ENCODE results near the gene STAP1.
"Not testable (repeated sequence)": the region's sequence is repeated elsewhere in the genome, so short reads cannot be mapped to it uniquely, and the experiment has no call there.

STAP1 gene

DNA sequence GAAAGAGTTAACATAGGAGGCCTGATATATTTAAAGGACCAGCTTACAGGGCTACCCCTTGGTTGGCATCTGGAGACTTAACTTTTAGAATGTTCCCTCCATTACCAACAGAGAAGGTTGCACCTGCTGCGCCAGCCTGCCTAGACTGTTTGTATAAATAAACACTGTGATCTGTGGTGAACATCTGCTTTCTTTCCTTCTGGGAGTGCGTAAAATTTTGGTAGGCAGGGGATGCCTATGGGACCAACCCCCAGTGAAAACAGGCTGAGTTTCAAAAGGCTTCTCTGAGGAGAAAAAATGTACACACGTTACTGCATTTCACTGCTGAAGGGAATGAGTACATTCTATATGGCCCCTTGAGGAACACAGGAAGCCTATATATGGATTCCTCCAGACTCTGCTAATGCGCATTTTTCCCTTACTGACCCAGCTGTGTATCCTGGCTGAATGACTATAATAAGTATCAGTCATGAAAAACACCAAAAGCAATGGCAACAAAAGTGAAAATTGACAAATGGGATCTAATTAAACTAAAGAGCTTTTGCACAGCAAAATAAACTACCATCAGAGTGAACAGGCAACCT, 27.1 kb upstream of the STAP1 start:
- TF ChIP-seq, protein P1, sequence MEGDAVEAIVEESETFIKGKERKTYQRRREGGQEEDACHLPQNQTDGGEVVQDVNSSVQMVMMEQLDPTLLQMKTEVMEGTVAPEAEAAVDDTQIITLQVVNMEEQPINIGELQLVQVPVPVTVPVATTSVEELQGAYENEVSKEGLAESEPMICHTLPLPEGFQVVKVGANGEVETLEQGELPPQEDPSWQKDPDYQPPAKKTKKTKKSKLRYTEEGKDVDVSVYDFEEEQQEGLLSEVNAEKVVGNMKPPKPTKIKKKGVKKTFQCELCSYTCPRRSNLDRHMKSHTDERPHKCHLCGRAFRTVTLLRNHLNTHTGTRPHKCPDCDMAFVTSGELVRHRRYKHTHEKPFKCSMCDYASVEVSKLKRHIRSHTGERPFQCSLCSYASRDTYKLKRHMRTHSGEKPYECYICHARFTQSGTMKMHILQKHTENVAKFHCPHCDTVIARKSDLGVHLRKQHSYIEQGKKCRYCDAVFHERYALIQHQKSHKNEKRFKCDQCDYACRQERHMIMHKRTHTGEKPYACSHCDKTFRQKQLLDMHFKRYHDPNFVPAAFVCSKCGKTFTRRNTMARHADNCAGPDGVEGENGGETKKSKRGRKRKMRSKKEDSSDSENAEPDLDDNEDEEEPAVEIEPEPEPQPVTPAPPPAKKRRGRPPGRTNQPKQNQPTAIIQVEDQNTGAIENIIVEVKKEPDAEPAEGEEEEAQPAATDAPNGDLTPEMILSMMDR (IDR thresholded peaks at IDR 0.05; ENCODE audit: control extremely low read depth, extremely low read depth, low read depth, missing control alignments): no peak
- ChIA-PET CTCF (interaction anchor here (1.1 kb wide), 1 partner anchor 12 kb away, joined by 3 read pairs; no protein-coding TSS in a partner anchor), POLR2A (no interaction called here)

GRCh38 chr4:67532397-67532796, 26.1 kb upstream of the STAP1 start:
- CTCF ChIA-PET; DNase-seq (ENCODE audit: extremely low spot score); POLR2A ChIA-PET: not testable (repeated sequence)

More for the DNA sequence above, 27.1 kb upstream of the STAP1 start:
- DNase-seq (ENCODE audit: extremely low spot score): no peak

DNA sequence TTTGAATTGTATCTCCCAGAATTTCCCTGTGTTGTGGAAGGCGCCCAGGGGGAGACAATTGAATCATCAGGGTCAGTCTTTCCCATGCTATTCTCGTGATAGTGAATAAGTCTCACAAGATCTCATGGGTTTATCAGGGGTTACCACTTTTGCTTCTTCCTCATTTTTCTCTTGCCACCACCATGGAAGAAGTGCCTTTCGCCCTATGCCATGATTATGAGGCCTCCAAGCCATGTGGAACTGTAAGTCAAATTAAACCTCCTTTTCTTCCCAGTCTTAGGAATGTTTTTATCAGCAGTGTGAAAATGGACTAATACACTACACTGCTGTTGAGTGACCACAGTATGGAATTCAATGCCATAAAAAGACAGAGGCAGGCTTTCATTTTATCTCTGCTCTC, 25.4 kb upstream of the STAP1 start:
- CTCF ChIA-PET: no interaction called here
- POLR2A ChIA-PET: no interaction called here
- TF ChIP-seq, protein P1 (IDR thresholded peaks at IDR 0.05; ENCODE audit: control extremely low read depth, extremely low read depth, low read depth, missing control alignments): no peak
- DNase-seq (ENCODE audit: extremely low spot score): no peak

DNA sequence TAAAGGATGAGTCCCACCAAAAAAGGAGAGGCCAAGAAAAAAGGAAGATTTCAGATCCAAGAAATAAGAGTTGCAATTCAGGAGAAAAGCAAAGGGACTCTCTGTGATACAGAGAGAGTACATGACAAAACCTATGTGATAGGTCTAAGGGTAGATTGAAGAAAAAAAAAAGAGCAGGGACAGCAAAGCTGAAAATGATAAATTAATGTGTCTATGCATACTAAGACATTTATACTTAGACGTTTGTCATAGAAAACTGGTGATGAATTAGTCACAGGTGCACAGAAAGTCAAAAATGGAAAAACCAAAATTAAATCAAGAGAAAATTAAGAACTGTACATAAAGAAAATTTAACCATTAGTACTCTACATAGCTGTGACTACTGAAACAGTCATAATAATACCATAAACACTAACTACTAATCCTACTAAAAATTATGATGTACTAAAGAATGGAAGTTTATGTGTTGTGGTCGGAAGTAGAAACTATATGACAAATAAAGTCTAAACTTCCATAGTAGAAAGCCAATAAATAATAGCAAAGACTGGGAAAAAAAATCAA, 23.2 kb upstream of the STAP1 start:
- DNase-seq (ENCODE audit: extremely low spot score): no peak
- TF ChIP-seq, protein P1 (IDR thresholded peaks at IDR 0.05; ENCODE audit: control extremely low read depth, extremely low read depth, low read depth, missing control alignments): no peak
- CTCF ChIA-PET: interaction anchor here (0.6 to 1.6 kb wide), 4 partner anchors 9 to 166 kb away, joined by 3 to 4 read pairs (median 4); no protein-coding TSS in a partner anchor
- POLR2A ChIA-PET: interaction anchor here (1.2 kb wide), 1 partner anchor 10 kb away, joined by 3 read pairs; the partner anchor contains the start of gene CENPC

DNA sequence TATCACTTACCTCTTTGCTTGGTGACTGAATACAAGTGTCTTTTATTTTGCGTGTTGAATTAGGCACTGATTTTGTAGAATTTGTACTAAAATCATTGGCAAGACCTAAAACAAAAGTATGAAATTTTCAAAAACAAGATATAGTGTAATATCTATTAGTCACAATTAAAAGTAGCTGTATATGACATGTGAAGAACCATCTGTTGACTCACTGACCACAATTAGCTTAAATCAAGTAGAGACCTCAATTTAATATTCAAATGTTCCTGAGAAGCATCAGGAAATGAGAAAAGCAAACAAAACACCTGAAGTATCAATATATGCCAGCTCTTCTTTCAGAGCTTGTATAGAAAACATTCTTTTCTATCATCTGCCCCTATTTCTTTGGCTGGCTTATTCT, 18.7 kb upstream of the STAP1 start:
- CTCF ChIA-PET: interaction anchor here (1.2 kb wide), 1 partner anchor 93 kb away, joined by 3 read pairs; no protein-coding TSS in a partner anchor
- POLR2A ChIA-PET: no interaction called here

DNA sequence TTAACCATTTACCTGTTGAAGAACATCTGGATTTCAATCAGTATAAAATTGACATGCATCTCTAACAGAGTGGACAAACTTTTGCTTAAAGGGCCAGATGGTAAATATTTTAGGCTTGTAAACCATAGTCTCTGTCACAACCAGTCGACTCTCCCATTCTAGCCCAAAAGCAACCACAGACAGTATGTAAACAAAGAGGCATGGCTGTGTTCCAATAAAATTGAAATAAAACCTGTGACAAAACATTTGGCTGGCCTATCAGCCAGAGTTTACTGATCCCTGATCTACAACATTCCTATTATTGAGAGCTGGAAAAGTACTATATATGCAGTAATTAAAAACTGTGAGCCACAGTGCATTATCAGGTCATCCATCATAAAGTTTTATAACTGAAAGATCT, 16.5 kb upstream of the STAP1 start:
- DNase-seq (ENCODE audit: extremely low spot score): no peak
- ChIA-PET POLR2A (no interaction called here), CTCF (interaction anchor here (0.7 to 1.4 kb wide), 4 partner anchors 10 to 205 kb away, joined by 3 to 4 read pairs (median 4); no protein-coding TSS in a partner anchor)
- TF ChIP-seq, protein P1 (IDR thresholded peaks at IDR 0.05; ENCODE audit: control extremely low read depth, extremely low read depth, low read depth, missing control alignments): no peak

More for the DNA sequence above, 18.7 kb upstream of the STAP1 start:
- TF ChIP-seq, protein P1 (IDR thresholded peaks at IDR 0.05; ENCODE audit: control extremely low read depth, extremely low read depth, low read depth, missing control alignments): no peak
- no peak for DNase-seq (ENCODE audit: extremely low spot score)

Measured in GM10248 (cell line).